SK-N-SH (cell line): Measurements from ENCODE around the gene GATB. TPM values are rescaled to one million over a fixed set of nuclear protein-coding genes. Genes with fewer than 3 reads are reported as not detected.

ENCODE experiments used
- CTCF ChIA-PET: fragments of 300-600, 350-600 bp; formaldehyde crosslinking; extraction: SDS; loops from one replicate; lab custom pipeline; 2021; lab: Yijun Ruan, JAX
- POLR2A ChIA-PET: fragments of 350-600 bp; sonication (Branson Sonifier 250); formaldehyde crosslinking; extraction: SDS; loops from one replicate; lab custom pipeline; 2020; ENCODE audit warnings: antibody characterized with exemption, inconsistent platforms; lab: Yijun Ruan, JAX
- DNase-seq: peaks from one replicate; pipeline ENCODE4 v3.0.0; 2012
- H2AFZ ChIP-seq: fragments of 200-600 bp; sonication (generic); 2 replicates; pipeline ENCODE4 v1.8.1; 2016; ENCODE audit warnings: antibody characterized with exemption, mild to moderate bottlenecking, low read depth
- H3F3A ChIP-seq: fragments of 200-600 bp; sonication (generic); replicated peaks from 2 replicates; pipeline ENCODE3; 2016; ENCODE audit warnings: antibody characterized with exemption, mild to moderate bottlenecking; ENCODE audit not compliant: insufficient read depth
- H3K27ac ChIP-seq, 2 experiments: fragments of 200-500 bp in 1 of 2; fragments of 200-600 bp in 1 of 2; sonication (Bioruptor generic) in 1 of 2; sonication (generic), shearing (Covaris generic) in 1 of 2; 2 replicates each; pipeline versions ENCODE4 v1.5.1 to v1.6.1; 2014 to 2016; ENCODE audit warnings: low read depth in 2 of 2, inconsistent platforms in 1 of 2, low read length in 1 of 2, mild to moderate bottlenecking in 1 of 2, mixed read lengths in 1 of 2
- H3K27me3 ChIP-seq: fragments of 200-600 bp; sonication (generic), shearing (Covaris generic); 2 replicates; pipeline ENCODE4 v1.6.1; 2016; ENCODE audit warnings: mixed run types; ENCODE audit not compliant: insufficient read depth
- H3K36me3 ChIP-seq, 2 experiments: fragments of 200-500 bp in 1 of 2; fragments of 200-600 bp in 1 of 2; sonication (Bioruptor generic) in 1 of 2; sonication (generic) in 1 of 2; replicated peaks in 1 of 2; 2 replicates each; pipeline versions ENCODE3 to v1.5.1; 2014 to 2016; ENCODE audit warnings: low read length in 1 of 2, mild to moderate bottlenecking in 1 of 2; ENCODE audit not compliant: insufficient read depth in 2 of 2, control insufficient read depth in 1 of 2
- H3K4me1 ChIP-seq, 2 experiments: fragments of 200-500 bp in 1 of 2; fragments of 200-600 bp in 1 of 2; sonication (Bioruptor generic) in 1 of 2; sonication (generic), shearing (Covaris generic) in 1 of 2; 2 replicates each; pipeline versions ENCODE4 v1.5.1 to v1.6.1; 2014 to 2016; ENCODE audit warnings: low read depth in 1 of 2, low read length in 1 of 2, mixed run types in 1 of 2; ENCODE audit not compliant: insufficient read depth in 2 of 2, control insufficient read depth in 1 of 2
- H3K4me2 ChIP-seq: fragments of 200-600 bp; sonication (generic), shearing (Covaris generic); 2 replicates; pipeline ENCODE4 v1.6.1; 2017; ENCODE audit warnings: mixed run types
- H3K4me3 ChIP-seq, 2 experiments: fragments of 200-500 bp in 1 of 2; fragments of 200-600 bp in 1 of 2; sonication (Bioruptor generic) in 1 of 2; sonication (generic), shearing (Covaris generic) in 1 of 2; 2 replicates each; pipeline versions ENCODE4 v1.5.1 to v1.8.1; 2014 to 2016; ENCODE audit warnings: low read depth in 2 of 2, inconsistent platforms in 1 of 2, low read length in 1 of 2, mild to moderate bottlenecking in 1 of 2, mixed read lengths in 1 of 2, moderate library complexity in 1 of 2
- H3K79me2 ChIP-seq: fragments of 200-600 bp; sonication (generic); 2 replicates; pipeline ENCODE4 v1.8.1; 2017; ENCODE audit warnings: mild to moderate bottlenecking; ENCODE audit not compliant: insufficient read depth
- H3K9ac ChIP-seq: fragments of 200-600 bp; sonication (generic); 2 replicates; pipeline ENCODE4 v1.6.1; 2017; ENCODE audit warnings: mixed run types
- H3K9me2 ChIP-seq: fragments of 200-600 bp; sonication (generic); 2 replicates; pipeline ENCODE4 v1.6.1; 2017; ENCODE audit warnings: mixed run types
- H3K9me3 ChIP-seq: fragments of 200-600 bp; sonication (generic); 2 replicates; pipeline ENCODE4 v1.6.1; 2017; ENCODE audit warnings: mixed run types, mild to moderate bottlenecking, moderate library complexity
- H4K20me1 ChIP-seq: fragments of 200-600 bp; sonication (generic); 2 replicates; pipeline ENCODE4 v1.6.1; 2017; ENCODE audit warnings: mild to moderate bottlenecking, mixed run types; ENCODE audit not compliant: insufficient read depth
- FOSL2 ChIP-seq: IDR thresholded peaks from 2 replicates; pipeline ENCODE4 v1.4.0; 2012; ENCODE audit warnings: low read depth, mild to moderate bottlenecking, moderate library complexity, borderline replicate concordance
- MEF2A ChIP-seq: IDR thresholded peaks from 2 replicates; pipeline ENCODE4 v1.4.0; 2012; ENCODE audit warnings: low read depth, borderline replicate concordance
- RCOR1 ChIP-seq: fragments of 150-350 bp; IDR thresholded peaks from 2 replicates; pipeline ENCODE4 v1.6.1; 2017; ENCODE audit warnings: antibody characterized with exemption, low read length
- RFX5 ChIP-seq: IDR thresholded peaks from 2 replicates; pipeline ENCODE4 v1.6.1; 2012; ENCODE audit warnings: mild to moderate bottlenecking, improper control_type of control experiment, low read length
- RXRA ChIP-seq: IDR thresholded peaks from 2 replicates; pipeline ENCODE4 v1.4.0; 2012; ENCODE audit warnings: low read depth, mild to moderate bottlenecking, borderline replicate concordance
- SMC3 ChIP-seq: IDR thresholded peaks from 2 replicates; pipeline ENCODE4 v1.6.1; 2012; ENCODE audit warnings: low read depth, low read length, improper control_type of control experiment
- WGBS: methylation state at CpG from one replicate; pipeline ENCODE4 v1.1.6; 2017; ENCODE audit warnings: low lambda C conversion rate; 5-methylcytosine and 5-hydroxymethylcytosine counted together
- polyA plus RNA-seq, 3 experiments: library from polyadenylated mRNA; depleted of rRNA; stranded (reverse); fragments of >200 nt; gene quantifications; 2 replicates each; pipeline ENCODE4 v1.2.3, GENCODE V29; 2012
- TF ChIP-seq, protein P1 (sequence below): IDR thresholded peaks from 2 replicates; pipeline ENCODE4 v1.6.1; 2012; ENCODE audit warnings: mild to moderate bottlenecking, low read depth, low read length, moderate library complexity
- TF ChIP-seq, protein P2 (sequence below): fragments of 150-350 bp; IDR thresholded peaks from 2 replicates; pipeline ENCODE4 v1.6.1; 2017; ENCODE audit warnings: antibody characterized with exemption, low read length, low read depth, borderline replicate concordance

GATB gene
- polyA plus RNA-seq, 1 of the 3 experiments (the other 2 are of a cell fraction) = 28.1 TPM

DNA sequence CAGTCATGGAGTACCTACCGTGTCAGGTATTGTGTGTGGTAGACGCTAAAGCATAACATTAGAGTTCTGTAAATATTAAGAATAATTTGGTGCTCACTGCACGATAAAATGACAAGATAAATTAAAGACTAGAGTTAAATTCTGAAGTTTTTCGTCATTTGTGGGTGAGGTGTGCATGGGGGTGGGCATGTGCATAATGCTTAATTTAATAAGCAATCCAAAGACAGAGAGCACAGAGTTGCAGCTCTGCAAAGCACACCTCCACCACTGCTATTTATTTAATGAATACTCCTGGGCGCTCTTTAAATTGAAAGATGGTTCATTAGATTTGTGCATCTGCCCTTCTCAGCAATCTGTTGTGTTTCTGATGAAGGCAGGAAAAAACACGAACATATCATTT, 62.6 kb downstream of the GATB start (continued):
- TF ChIP-seq, protein P1, sequence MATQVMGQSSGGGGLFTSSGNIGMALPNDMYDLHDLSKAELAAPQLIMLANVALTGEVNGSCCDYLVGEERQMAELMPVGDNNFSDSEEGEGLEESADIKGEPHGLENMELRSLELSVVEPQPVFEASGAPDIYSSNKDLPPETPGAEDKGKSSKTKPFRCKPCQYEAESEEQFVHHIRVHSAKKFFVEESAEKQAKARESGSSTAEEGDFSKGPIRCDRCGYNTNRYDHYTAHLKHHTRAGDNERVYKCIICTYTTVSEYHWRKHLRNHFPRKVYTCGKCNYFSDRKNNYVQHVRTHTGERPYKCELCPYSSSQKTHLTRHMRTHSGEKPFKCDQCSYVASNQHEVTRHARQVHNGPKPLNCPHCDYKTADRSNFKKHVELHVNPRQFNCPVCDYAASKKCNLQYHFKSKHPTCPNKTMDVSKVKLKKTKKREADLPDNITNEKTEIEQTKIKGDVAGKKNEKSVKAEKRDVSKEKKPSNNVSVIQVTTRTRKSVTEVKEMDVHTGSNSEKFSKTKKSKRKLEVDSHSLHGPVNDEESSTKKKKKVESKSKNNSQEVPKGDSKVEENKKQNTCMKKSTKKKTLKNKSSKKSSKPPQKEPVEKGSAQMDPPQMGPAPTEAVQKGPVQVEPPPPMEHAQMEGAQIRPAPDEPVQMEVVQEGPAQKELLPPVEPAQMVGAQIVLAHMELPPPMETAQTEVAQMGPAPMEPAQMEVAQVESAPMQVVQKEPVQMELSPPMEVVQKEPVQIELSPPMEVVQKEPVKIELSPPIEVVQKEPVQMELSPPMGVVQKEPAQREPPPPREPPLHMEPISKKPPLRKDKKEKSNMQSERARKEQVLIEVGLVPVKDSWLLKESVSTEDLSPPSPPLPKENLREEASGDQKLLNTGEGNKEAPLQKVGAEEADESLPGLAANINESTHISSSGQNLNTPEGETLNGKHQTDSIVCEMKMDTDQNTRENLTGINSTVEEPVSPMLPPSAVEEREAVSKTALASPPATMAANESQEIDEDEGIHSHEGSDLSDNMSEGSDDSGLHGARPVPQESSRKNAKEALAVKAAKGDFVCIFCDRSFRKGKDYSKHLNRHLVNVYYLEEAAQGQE = no peak
- TF ChIP-seq RXRA = no peak

DNA sequence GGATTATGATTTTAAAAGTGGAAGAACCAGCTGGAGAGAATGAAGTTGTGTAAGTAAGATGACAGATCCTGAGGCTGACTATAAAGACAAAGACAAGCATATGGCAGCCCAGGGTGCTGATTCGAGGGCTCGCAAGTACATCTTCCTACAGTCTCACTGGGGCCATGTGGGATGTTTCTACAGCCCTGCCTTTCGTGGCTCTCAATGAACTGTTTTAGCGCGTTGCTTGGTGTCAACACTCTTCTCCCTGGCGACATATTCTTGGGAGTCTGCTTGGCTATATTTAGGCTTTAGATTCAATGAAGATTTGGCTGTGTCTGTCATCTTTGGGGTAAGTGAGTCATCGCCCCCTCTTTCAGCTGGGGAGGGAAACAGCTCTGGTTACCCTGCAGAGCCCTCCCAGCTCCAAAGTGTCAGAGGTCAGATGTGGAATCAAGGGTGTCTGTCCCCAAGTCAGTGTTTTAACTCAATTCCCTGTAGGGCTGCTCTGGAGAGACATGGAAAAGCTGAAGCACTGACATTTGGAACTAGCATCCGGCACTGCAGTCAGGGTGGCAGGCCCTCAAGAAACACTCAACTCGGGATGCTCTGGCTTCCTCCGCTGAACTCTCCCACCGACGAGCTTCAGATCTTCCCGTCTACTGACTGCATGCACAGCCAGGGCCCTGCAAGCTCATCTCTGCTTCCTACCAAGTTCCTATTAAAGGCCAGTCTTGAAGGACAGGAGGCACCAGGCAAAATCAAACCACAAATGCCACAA, 65.7 kb downstream of the GATB start:
- DNase-seq = no peak
- H3K9ac ChIP-seq = no peak overlapping the region
- H3K4me2 ChIP-seq = no peak overlapping the region
- no peaks in the 10 kb centered on the region for H3K9me3 ChIP-seq
- H3K9me2 ChIP-seq = no peaks in the 10 kb centered on the region
- no peaks in the 10 kb centered on the region for H4K20me1 ChIP-seq
- peaks cover 12% of the 10 kb centered on the region for H3F3A ChIP-seq
- TF ChIP-seq MEF2A = no peak
- no peak for TF ChIP-seq RCOR1
- TF ChIP-seq, protein P2, sequence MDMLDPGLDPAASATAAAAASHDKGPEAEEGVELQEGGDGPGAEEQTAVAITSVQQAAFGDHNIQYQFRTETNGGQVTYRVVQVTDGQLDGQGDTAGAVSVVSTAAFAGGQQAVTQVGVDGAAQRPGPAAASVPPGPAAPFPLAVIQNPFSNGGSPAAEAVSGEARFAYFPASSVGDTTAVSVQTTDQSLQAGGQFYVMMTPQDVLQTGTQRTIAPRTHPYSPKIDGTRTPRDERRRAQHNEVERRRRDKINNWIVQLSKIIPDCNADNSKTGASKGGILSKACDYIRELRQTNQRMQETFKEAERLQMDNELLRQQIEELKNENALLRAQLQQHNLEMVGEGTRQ = no peak
- TF ChIP-seq RFX5 = no peak
- TF ChIP-seq FOSL2 = peak; percentile 9; the same call in 1 of the 2 replicates
- no peak for TF ChIP-seq SMC3
- no peak overlapping the region for H2AFZ ChIP-seq
- H3K36me3 ChIP-seq = peaks cover 8 to 16% of the 10 kb centered on the region in 2 experiments
- H3K27ac ChIP-seq = no peak overlapping the region
- ChIA-PET POLR2A (no interaction called here), CTCF (interaction anchor here (1.0 to 1.4 kb wide), 3 partner anchors 8 to 47 kb away, joined by 3 read pairs; no protein-coding TSS in a partner anchor)
- WGBS = 93% methylated on average over 11 of the region's 13 CpGs
- H3K79me2 ChIP-seq = no peaks in the 10 kb centered on the region
- H3K4me3 ChIP-seq = no peak overlapping the region
- no peaks in the 10 kb centered on the region for H3K27me3 ChIP-seq
- peaks cover 14 to 21% of the 10 kb centered on the region in 2 experiments for H3K4me1 ChIP-seq
